Stimulated activated CD4-positive, alpha-beta T cell treated with anti-CD3 and anti-CD28 coated beads, Interleukin-1b, Interleukin-23, amount 100 ng/mL, for 4 hours (primary cell): ENCODE measurements around the gene EFEMP2.
A peak's percentile ranks its signal among the peaks of the same experiment; 100 is the strongest.

Experiments used
- DNase-seq, 2 donors: peaks; one replicate each; pipeline ENCODE4 v3.0.0-alpha.2; 2020; ENCODE audit warnings: low read depth in 2 of 2

Gene EFEMP2

GRCh38 chr11:65885231-65885630 is 12.6 kb upstream of the EFEMP2 start:
- no peak for DNase-seq

- peak; percentile 73 to 75 for DNase-seq
These were observed 12.1 kb upstream of the EFEMP2 start for GRCh38 chr11:65884716-65885092.

- DNase-seq, result no peak
These were observed 11.5 kb upstream of the EFEMP2 start for GRCh38 chr11:65883786-65884715.

GRCh38 chr11:65883058-65883761 is 10.6 kb upstream of the EFEMP2 start:
- no peak for DNase-seq

GRCh38 chr11:65882120-65883057 is 9.8 kb upstream of the EFEMP2 start:
- DNase-seq, result no peak

- no peak for DNase-seq
These were observed 8.3 kb upstream of the EFEMP2 start for GRCh38 chr11:65880844-65881421.

GRCh38 chr11:65880027-65880426 is 7.4 kb upstream of the EFEMP2 start:
- DNase-seq, result no peak

- DNase-seq, result no peak
These were observed 7.0 kb upstream of the EFEMP2 start, which contains the start of gene CTSW for GRCh38 chr11:65879617-65880016. CTSW (plus strand) TSS chr11:65879837; CDS start chr11:65879855, 18 bp downstream.

- DNase-seq, result peak; percentile 95 to 98
These were observed 937 bp upstream of the EFEMP2 start for GRCh38 chr11:65873318-65874156.

GRCh38 chr11:65871811-65872548 is 620 bp downstream of the EFEMP2 start:
- no peak for DNase-seq

GRCh38 chr11:65870706-65871681 is 1.6 kb downstream of the EFEMP2 start:
- no peak for DNase-seq

GRCh38 chr11:65870307-65870658 is 2.3 kb downstream of the EFEMP2 start:
- no peak for DNase-seq

- DNase-seq, result no peak
These were observed 2.8 kb downstream of the EFEMP2 start for GRCh38 chr11:65869643-65870306.

GRCh38 chr11:65868907-65869306 is 3.7 kb downstream of the EFEMP2 start:
- no peak for DNase-seq

- no peak for DNase-seq
These were observed 4.4 kb downstream of the EFEMP2 start for GRCh38 chr11:65868076-65868667.

GRCh38 chr11:65867284-65868071 is 5.1 kb downstream of the EFEMP2 start:
- DNase-seq, result no peak
